ENCODE data around the gene DNAJC22.

DNAJC22 gene

GRCh38 chr12:49345051-49345824 lies 1.4 kb upstream of the DNAJC22 start:
- no peak for DNase-seq

DNA sequence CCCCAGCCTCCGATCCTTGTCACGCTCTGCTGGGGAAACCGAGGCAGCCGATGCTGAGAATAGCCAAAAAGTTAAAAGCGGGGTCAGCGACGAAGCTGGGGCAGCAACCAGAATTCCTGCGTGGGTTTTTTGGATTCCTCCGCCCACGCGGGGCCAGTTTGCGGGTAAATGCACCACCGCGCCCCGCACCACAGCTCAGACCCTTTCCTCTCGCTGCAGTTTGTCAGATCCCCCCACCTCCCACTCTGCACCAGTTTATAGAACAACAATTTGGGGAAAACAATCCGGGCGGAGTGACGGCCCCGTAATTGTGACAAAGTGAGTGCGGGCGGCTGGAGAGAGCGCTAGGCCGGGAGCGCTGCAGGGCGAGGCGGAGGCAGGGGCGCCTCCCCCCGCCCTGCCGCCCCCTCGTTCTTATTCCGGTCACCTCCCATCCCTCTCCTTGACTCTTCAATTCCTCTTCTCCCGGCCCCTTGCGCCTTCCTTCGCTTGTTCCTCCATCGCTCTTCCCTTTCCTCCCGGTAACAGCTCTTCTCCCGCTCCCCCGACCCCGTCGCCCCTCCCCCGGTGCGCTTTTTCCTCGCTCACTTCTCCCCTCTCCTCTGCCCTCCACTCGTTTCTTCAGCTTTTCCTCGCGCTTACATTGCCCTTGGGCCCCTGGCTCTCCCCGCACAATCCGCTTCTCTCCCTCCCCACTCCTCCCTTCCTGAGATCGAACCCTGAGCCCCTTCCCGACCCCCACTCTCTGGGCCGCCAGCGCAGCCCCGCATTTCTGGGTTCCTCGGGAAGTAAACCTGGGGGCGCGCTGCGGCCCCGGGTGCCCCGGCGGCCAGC lies 646 bp upstream of the DNAJC22 start:
- no peak for DNase-seq

DNA sequence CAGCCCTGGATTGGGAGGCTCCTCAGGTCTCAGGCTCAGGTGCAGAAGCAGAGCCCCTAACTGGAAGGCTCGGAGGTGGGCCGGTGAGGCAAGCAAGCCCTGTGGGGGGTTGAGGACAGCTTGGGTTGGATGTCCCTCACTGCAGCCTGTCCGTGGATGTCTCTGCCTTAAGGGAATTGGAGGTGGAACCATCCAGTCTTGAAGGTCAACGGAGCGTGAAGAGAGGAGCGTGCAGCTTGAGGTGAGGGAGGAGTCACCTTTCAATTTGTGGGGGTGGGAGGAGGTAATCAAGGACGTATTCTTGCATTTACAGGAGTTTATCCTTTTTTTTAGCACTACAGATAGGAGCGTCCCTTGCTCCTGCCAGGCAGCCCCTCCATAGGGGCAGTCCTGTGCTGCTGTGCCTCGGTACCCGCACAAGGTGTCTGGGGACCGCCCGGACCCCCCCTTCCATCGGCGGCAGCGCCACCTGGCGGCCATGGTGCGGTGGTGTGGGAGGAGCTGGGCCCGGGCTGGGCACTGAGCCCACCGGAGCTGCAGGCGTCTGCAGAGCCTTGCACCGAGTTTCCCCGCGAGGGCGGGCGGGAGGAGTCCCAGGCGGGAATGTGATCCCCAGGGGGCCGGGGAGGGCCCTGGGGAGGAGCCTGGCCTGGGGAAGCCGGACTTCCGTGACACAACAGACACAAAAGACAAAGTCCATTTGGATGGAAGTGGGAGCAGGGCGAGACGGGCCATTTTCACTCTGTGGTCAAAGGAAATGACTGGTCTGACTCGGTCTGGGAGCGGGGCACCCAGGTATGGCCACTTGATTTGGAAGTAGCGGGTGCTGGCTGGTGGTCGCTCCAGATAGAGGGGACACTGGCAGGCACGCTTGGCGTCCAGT lies 864 bp downstream of the DNAJC22 start:
- peak; percentile 70 to 79 for DNase-seq

- no peak for DNase-seq
Observed at GRCh38 chr12:49348781-49349180, 2.1 kb downstream of the DNAJC22 start.

GRCh38 chr12:49349266-49349665 lies 2.6 kb downstream of the DNAJC22 start:
- no peak for DNase-seq

- no peak for DNase-seq
Observed at GRCh38 chr12:49352351-49352750, 5.7 kb downstream of the DNAJC22 start.

DNA sequence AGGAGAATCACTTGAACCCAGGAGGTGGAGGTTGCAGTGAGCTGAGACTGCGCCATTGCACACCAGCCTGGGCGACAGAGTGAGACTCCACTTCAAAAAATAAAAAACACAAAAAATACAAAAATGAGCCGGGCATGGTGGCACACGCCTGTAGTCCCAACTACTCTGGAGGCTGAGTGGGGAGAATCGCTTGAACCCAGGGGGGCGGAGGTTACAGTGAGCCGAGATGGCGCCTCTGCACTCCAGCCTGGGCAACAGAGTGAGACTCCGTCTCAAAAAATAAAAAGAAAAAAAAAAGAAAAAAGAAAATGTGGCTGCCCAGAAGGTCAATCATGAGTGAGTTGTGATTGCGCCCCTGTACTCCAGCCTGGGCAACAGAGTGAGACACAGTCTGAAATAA lies 9.2 kb downstream of the DNAJC22 start:
- no peak for DNase-seq

GRCh38 chr12:49357103-49357678 lies 10.5 kb downstream of the DNAJC22 start:
- peak in 1 of 2 donors; percentile 38 for DNase-seq

DNA sequence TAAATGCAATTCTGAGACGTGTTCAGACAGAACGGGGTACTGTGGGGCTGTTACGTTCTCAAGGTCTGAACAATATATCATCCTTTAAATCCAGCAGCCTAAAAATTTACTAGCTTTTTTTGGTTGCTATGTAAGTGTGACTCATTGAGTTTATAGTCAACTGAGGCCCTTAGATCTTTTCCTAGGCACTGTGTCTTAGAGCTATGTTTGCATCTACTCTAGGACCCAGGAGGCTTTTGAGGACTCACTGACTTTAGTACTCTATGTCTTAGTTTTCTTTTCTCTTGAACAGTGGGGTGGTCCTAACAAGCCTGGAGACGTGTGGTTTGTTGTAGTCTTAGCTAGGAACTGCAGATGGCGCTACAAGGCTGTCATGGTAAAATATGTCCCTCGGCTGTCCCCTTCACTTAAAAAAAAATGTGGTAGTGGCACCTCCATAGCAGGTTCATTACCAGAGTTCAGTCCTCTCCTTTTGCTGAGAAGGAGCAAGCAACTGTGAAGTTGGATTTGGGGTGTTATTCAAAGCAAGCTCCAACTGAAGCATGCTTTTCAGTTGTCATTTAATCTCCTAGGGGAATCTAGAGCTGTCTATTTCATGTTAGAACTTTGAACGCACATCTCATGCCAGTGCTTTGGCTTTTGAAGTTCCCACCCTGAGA lies 11.9 kb downstream of the DNAJC22 start:
- peak; percentile 70 to 79 for DNase-seq

GRCh38 chr12:49359671-49360070 lies 13.0 kb downstream of the DNAJC22 start:
- DNase-seq = no peak

DNA sequence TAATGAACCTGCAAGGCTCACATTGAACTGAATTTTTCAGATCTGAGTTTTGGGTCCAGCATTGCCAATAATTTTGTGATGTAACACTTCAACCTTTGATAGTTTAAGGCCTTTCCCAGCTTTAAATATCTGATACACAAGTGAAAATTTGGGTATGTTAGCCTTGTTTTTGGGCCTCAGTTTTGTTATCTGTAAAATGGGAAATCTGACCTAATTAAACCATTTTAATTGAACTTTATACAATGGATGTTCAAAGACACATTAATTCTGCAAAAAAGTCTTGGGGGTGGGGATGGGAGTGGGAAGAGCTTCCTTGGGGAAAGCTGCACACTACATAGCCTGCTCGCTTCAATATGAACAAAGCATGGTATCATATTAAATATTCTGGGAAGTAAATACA lies 15.4 kb downstream of the DNAJC22 start:
- DNase-seq = no peak

- no peak for DNase-seq
Observed at GRCh38 chr12:49364989-49365388, 18.3 kb downstream of the DNAJC22 start.

DNA sequence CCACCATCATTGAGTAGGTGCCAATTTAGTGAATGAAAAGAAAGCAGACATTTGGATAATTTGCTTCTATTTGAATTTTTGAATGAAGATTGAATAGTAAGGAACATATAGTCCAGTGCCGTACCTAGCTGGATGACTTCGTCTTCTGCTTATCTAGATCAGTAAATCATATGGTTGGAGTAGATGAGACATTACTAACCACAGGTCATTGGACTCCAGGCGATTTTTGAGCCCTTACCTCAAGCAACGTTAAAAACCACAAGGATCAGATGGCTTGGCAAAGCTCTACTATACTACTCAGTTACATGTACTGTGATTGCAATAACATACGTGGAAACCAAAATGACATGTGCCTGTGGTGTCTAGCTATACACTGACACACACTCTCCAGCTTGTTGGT lies 18.9 kb downstream of the DNAJC22 start:
- DNase-seq = no peak

- no peak for DNase-seq
Observed at GRCh38 chr12:49366096-49366651, 19.5 kb downstream of the DNAJC22 start.

DNA sequence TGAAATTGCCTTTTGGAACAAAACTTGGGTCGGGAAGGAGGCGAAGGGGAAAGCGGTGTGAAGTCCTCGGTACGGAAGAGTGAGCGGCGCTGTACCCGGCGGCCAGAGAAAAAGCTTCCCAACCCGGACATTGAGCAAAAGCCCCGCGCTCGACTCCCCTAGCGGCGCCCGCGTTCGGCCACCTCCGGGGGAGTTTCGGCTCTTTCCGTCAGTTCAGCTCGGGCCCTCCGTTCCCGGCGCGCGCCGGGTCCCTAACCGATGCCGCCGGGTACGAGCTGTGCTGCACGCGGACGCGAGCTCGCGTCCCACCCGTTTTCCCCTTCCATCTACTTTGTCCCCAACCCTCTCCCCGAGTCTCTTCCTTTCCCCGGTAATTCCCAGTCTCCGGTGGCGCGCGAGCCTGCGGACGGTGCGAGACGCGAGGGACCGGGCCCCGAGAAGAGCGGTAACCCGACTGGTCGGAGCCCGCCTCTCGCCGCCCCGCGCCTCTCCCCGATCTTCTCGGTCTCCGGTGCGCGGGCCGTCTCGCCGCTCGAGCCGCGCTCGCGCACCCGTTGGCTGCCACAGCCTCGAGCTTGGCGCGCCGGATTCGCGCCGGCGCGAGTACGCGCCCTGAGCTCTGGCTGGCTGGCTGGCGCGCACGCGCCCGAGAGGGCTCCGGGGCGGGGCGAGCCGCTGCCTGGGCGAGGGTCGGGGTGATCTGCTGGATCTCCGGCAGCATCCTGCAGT lies 20.1 kb downstream of the DNAJC22 start:
- DNase-seq = peak; percentile 87 to 88

DNA sequence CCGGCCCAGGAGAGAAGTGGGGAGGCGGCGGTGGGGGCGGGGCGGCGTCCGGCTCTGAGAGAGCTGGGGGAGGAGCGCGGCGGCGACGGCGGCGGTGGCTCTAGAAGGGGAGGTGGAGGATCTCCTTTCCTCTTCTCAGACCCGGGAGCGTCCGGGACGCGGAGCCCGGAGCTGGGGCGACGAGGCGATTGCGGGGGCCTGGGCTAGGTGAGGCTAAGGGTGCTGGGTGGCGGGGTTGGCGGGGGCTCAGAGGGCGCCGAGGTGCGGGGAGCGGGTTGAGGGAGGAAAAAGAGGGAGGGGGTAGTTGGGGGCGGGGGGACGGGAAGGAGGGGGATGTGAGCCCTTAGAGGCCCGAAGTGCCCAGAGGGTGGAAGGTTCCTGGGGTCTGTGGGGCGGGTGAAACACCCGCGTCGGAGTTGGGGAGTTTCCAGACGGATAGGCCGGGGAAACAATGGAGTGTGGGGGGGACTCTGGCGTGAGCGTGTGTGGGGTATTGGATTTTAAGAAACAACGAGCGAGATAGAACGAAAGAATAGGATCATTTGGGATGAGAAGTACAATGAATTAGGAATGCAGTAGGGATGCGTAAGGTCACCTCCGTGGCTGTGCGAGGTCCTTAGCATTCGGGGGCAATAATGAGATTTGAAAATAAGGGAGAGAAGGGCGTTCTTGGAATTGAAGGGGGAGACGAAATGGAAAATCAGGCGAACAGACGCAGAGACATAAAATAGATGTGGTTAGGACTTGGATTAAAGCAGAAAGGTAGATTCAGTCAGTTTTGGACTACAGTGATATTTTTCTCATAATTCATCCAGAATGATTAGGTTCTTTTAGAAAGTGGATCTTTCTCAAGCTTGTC lies 20.9 kb downstream of the DNAJC22 start, which contains the start of gene SPATS2:
Gene SPATS2 (plus strand): TSS at position 82 of the 859 bp plus-strand sequence. CDS start 93,551 bp downstream, outside the sequence.
- DNase-seq = no peak

- DNase-seq = no peak
Observed at GRCh38 chr12:49368240-49368600, 21.5 kb downstream of the DNAJC22 start.

DNA sequence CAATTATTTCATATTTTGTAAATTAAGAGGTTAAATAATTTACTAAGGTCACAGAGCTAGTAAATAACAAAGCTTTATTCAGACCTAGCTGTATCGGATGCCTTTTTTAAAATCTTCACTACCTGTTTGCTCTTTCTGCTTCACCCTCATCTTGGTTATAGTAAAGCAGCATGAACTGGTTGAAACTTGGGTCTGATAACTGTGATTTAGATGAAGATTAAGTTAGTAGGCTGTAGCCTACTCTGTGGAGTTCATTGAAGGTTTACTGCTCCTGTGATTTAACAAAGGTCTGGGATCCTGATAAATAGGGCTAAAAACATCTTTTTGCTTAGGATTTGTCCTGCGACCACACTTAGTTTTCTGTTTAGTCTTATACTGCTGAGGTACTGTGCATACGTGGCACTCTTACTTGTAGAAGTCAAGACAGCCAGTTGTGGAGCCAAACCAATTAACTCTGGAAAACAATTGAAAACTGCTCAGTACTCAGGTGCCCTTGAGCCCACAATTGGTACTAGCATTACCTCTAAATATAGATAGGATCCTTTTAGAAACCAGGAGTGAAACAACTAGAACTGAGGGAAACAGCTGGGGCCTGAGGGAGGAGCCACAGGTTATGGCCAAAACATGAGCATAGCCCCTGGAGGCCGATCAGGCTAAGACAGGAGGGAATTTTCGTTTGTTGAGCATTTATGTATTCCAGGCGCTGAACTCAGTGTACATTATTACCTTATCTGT lies 22.9 kb downstream of the DNAJC22 start:
- DNase-seq = peak in 1 of 2 donors; percentile 14

DNA sequence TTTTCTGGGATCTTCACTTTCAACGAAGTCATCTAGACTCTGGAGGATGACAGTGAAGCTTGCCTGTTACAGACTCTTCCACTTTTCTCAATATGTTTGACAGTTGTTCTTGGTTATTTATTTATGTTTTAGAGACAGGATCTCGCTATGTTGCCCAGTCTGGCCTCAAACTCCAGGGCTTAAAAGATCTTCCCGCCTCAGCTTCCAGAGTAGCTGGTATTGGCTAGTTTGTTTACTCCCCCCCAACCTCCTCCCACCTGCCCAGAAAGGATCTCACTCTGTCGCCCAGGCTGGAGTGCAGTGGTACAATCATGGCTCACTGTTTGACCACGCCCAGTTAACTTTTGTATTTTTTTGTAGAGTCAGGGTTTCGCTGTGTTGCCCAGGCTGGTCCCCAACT lies 23.9 kb downstream of the DNAJC22 start:
- DNase-seq = no peak
